CD4-positive, alpha-beta T cell treated with Interleukin-12 subunit alpha and Interleukin-12 subunit beta, for 1 hour (primary cell): ENCODE data around the gene MEG3.
"Not testable (repeated sequence)": the region's sequence is repeated elsewhere in the genome, so short reads cannot be mapped to it uniquely, and the experiment has no call there.

Experiments
- DNase-seq: peaks from one replicate; pipeline ENCODE4 v3.0.0-alpha.2; 2020

Gene MEG3

GRCh38 chr14:100816950-100817901, 8.7 kb upstream of the MEG3 start:
- no peak for DNase-seq

- no peak for DNase-seq
These were observed 7.7 kb upstream of the MEG3 start for GRCh38 chr14:100818221-100818699.

- not testable (repeated sequence) for DNase-seq
These were observed 7.0 kb upstream of the MEG3 start for GRCh38 chr14:100818923-100819322.

GRCh38 chr14:100819453-100819828, 6.5 kb upstream of the MEG3 start:
- no peak for DNase-seq

- no peak for DNase-seq
These were observed 6.0 kb upstream of the MEG3 start for GRCh38 chr14:100819829-100820475.

- DNase-seq, result no peak
These were observed 5.0 kb upstream of the MEG3 start for GRCh38 chr14:100820957-100821356.

- no peak for DNase-seq
These were observed 3.9 kb upstream of the MEG3 start for GRCh38 chr14:100822013-100822412.

GRCh38 chr14:100822532-100823296, 3.2 kb upstream of the MEG3 start:
- DNase-seq, result no peak

GRCh38 chr14:100823413-100824080, 2.4 kb upstream of the MEG3 start:
- no peak for DNase-seq

GRCh38 chr14:100824091-100824551, 1.8 kb upstream of the MEG3 start:
- DNase-seq, result peak; percentile 2

GRCh38 chr14:100824901-100825712, 811 bp upstream of the MEG3 start:
- DNase-seq, result no peak

- DNase-seq, result no peak
These were observed 628 bp downstream of the MEG3 start for GRCh38 chr14:100826391-100827100.

GRCh38 chr14:100827101-100828021, 1.4 kb downstream of the MEG3 start:
- DNase-seq, result no peak

- no peak for DNase-seq
These were observed 2.3 kb downstream of the MEG3 start for GRCh38 chr14:100828031-100828769.

GRCh38 chr14:100830681-100831080, 4.8 kb downstream of the MEG3 start:
- no peak for DNase-seq

- no peak for DNase-seq
These were observed 6.5 kb downstream of the MEG3 start for GRCh38 chr14:100832311-100832960.

GRCh38 chr14:100834082-100834793, 8.3 kb downstream of the MEG3 start:
- DNase-seq, result no peak
